GM12872 (cell line): Measurements from ENCODE around the gene CHRD.

Experiments used
- TF ChIP-seq, protein P1 (sequence below): IDR thresholded peaks from 3 replicates; pipeline ENCODE4 v1.5.1; 2011; ENCODE audit warnings: low read depth, mild to moderate bottlenecking, low read length, moderate library complexity; ENCODE audit not compliant: insufficient read depth

The CHRD gene

DNA sequence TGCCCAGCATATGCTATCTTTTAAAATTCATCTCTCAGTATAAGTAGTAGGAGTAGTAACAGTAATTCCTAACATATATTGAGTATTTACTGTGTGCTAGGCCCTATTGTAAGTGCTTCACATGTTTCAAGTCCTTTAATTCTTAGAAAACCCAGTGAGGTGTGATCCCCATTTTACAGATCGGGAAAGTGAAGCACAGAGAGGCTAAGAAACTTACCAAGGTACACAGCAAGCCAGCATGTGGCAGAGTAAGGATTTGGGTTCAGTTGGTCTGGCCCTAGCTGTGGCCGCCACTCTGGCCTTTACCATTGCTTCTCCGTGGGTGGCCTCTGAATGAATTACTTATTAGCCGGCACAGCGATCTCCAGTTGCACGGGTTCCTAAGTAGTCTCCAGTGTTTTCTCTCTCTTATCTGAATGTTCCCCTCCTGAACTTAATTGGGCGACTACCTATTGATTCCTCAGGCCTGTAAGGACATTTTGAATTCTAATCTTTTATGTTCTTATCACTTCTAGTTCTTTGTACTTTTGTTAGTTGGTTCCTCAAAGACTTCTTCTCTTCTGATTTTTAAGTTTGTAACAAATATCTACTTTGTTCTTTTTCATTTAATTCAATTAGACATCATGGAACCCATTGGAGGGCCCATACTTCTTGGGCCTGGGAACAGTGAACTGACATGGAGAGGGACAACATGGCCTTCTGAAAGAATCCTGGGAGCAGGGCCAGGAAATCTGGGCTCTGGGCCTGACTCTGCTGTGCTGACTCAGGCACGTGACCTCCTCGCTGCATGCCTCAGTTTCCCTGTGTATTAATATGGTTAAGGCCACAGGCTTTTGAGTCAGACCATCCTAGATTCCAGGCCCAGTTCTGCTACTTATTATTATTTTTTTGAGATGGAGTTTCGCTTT lies 30.0 kb upstream of the CHRD start:
- TF ChIP-seq, protein P1, sequence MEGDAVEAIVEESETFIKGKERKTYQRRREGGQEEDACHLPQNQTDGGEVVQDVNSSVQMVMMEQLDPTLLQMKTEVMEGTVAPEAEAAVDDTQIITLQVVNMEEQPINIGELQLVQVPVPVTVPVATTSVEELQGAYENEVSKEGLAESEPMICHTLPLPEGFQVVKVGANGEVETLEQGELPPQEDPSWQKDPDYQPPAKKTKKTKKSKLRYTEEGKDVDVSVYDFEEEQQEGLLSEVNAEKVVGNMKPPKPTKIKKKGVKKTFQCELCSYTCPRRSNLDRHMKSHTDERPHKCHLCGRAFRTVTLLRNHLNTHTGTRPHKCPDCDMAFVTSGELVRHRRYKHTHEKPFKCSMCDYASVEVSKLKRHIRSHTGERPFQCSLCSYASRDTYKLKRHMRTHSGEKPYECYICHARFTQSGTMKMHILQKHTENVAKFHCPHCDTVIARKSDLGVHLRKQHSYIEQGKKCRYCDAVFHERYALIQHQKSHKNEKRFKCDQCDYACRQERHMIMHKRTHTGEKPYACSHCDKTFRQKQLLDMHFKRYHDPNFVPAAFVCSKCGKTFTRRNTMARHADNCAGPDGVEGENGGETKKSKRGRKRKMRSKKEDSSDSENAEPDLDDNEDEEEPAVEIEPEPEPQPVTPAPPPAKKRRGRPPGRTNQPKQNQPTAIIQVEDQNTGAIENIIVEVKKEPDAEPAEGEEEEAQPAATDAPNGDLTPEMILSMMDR = no peak

DNA sequence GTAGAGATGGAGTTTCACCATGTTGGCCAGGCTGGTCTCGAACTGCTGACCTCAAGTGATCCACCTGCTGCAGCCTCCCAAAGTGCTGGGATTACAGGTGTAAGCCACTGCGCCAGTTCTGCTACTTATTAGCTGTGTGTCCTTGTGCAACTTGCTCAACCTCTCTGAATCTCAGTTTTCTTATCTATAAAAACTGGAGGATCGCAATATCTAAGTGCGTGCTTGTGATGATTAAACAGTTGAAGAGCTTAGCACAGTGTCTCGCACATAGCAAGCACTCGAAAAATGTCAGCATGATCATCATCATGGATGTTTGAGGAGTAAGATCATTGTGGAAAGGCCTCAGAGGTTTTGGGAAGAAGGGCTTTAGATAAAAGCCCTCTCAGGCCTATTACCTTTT lies 29.2 kb upstream of the CHRD start:
- TF ChIP-seq, protein P1 = no peak

DNA sequence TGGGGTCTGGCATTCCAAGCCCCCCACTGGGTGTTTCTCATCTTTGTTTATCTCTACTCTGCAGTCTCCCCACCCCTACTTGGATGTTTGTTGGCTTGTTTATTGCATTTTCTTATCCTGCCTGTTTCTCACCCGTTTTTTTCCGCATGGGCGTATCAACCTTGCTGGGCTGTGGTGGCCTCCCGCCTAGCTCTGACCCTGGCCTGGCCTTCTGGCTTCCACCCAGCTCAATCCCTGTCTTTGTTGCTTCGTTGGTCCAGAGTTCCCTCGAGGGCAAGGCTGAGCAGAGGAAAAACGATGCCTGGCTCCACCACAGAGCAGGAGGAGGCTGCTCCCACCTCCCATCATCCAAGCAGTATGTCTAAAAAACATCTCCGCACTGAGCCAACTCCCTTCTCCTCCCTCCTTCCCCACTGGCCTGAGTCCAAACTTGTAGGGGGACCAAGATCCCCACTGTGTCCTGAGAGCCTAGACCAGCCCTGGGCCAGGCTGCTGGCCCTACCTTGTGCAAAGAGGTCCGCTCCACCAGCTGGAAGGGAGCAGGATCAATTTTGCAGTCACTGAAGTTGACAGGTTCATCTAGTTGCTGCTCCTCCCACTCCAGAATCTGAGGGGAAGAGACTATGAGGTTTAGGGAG lies 28.2 kb upstream of the CHRD start:
- TF ChIP-seq, protein P1 = no peak

DNA sequence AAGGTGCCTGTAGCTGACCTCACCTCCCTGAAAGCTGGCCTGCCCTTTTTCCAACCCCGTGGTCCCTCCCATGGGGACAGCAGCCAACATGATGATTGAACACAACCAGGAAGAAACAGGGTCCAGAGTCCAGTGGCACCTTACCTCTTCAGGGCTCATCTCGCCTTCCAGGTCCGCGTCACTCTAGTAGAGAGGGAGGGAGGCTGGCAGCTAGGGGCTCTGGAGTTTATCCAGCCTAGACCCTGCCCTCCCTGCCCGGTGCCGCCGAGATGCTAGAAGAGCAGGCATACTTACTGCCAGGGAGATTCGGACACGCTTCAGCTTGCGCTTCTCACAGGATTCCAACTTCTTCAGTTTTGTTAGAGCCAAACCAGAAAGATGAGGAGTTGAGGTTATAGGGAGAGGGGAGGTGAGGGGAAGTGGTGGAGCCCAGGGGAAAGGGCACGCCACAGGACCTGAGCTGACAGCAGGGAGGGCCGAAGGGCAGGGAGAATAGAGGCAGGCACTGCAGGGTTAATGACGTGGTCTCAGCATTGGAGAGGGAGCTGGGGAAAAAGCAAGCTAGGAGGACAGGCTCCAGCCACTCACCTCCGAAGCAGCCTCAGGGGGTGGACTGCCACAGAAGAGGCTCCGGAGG lies 27.6 kb upstream of the CHRD start:
- TF ChIP-seq, protein P1 = no peak

DNA sequence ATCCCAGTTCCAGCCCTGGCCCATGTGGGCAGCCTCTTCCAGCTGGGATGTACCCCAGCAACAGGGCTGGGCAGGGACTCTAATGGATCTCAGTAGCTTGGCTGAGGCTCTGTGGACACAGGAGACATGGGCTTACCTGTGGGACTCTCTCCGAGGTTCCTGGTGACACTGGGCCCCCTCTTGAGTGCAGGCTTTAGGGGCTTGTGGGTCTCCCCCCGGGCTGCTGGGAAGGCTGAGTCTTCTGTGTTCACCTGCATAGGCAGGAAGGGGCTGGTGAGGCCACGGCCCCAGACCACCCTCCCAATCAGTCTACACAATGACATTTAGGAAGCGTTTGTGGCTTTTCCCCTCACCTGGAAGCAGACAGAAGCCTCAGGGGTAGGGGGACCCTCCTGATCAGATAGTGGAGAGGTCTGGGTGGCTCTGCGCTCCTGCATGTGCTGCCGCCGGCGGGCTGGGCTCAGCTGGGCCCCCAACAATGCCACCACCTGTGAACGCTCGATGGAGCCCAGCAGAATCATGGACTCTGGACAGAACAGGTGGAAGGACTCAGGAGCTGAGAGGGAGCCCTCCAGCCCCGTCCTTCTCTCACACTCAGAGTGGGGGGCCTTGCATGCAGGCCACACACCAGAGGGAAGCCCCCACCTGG lies 26.8 kb upstream of the CHRD start:
- TF ChIP-seq, protein P1 = no peak

DNA sequence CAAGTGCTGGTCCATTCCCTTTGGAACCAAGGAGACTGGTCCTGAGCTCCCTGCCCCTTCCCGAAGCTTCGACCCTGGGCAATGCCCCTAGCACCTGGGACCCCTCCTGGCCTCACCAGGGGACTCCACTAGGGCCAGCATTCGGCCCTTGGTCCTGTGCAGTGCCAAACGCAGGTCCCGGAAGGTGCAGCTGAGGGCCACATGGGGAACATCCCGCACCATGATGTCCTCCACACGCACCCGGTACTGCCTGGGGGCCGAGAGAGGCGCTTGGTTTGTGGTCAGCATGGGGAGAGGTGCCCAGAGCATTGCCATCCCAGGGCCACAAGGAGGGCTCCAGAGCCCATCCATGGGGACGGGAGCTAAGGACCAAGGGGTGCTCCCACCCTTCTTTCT lies 26.3 kb upstream of the CHRD start:
- TF ChIP-seq, protein P1 = no peak
